Measurements from ENCODE around the gene HOXC10. TPM values are rescaled to one million over a fixed set of nuclear protein-coding genes. Genes with fewer than 3 reads are reported as not detected.

Gene HOXC10
- total and polyA plus RNA-seq, 2 of the 8 experiments (the other 6 are each of a cell fraction or from before 2014, with no cell fraction given): not detected

DNA sequence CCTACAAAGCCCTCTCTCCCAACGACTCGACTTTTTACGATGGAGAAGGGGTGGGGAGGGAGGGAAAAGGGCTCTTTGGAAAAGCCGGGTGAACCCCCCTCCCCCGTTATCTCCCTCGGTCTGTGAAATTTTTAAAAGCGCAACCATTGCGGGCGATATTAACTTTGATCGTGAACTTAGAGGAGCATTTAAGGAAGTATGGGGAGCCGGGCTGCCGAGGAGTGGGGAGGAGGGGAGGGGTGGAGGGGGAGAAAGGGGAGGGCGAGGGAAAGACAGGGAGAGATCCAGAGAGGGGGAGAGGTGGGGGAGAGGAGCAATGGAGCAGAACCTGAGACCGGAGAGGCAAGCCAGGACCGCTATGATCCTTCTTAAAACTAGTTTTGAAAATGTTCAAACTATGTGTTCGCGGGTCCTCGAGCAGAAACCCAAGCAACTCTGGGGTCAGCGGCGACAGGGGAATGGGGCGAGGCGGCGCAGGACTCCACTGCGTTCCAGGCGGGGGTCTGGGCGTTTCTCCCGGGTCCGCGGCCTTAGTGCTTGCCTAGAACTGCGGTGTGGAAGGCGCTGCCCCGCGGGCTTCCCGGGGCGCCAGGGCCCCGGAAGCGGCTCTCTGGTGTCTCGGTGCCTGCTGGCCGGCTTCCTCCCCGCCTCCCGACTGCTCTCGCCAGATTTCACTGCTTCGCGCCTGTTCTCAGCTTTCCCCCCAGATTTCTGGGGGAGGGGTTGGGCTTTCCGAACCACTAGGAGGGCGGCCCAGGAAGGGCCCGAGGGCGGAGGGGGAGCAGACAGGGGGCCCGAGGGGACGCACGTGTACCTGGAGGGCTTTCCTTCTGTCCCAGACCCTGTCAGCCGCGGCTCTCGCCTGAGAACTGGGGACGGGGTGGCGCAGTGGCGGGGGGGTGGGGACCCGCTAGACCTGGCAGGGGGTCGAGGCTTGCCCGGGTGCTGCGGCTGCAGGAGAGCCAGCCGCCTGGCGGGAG, 10.6 kb upstream of the HOXC10 start, which contains the start of gene HOTAIR (continued):
- TF ChIP-seq RAD21 (IDR thresholded peaks at IDR 0.05 in 1 of 2, conservative IDR thresholded peaks at IDR 0.05 in 1 of 2; ENCODE audit: low read depth in 2 of 2, low read length in 2 of 2) (no peak), SIN3A (conservative IDR thresholded peaks at IDR 0.05 in 1 of 2, IDR thresholded peaks at IDR 0.05 in 1 of 2; ENCODE audit: low read depth in 1 of 2, low read length in 2 of 2) (no peak), EP300 (IDR thresholded peaks at IDR 0.05; ENCODE audit: borderline replicate concordance in 1 of 2, low read depth in 2 of 2, low read length in 2 of 2) (no peak), YY1 (IDR thresholded peaks at IDR 0.05; ENCODE audit: low read depth, low read length) (no peak)
- TF ChIP-seq, protein P1, sequence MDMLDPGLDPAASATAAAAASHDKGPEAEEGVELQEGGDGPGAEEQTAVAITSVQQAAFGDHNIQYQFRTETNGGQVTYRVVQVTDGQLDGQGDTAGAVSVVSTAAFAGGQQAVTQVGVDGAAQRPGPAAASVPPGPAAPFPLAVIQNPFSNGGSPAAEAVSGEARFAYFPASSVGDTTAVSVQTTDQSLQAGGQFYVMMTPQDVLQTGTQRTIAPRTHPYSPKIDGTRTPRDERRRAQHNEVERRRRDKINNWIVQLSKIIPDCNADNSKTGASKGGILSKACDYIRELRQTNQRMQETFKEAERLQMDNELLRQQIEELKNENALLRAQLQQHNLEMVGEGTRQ (IDR thresholded peaks at IDR 0.05; ENCODE audit: low read length): no peak
- TF ChIP-seq, protein P2, sequence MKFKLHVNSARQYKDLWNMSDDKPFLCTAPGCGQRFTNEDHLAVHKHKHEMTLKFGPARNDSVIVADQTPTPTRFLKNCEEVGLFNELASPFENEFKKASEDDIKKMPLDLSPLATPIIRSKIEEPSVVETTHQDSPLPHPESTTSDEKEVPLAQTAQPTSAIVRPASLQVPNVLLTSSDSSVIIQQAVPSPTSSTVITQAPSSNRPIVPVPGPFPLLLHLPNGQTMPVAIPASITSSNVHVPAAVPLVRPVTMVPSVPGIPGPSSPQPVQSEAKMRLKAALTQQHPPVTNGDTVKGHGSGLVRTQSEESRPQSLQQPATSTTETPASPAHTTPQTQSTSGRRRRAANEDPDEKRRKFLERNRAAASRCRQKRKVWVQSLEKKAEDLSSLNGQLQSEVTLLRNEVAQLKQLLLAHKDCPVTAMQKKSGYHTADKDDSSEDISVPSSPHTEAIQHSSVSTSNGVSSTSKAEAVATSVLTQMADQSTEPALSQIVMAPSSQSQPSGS (IDR thresholded peaks at IDR 0.05; ENCODE audit: low read length): no peak
